Stimulated activated CD4-positive, alpha-beta T cell treated with anti-CD3 and anti-CD28 coated beads, Interleukin-4, amount 100 ng/mL, for 48 hours (primary cell): Measurements from ENCODE around the gene CLIP2.
A peak's percentile ranks its signal among the peaks of the same experiment; 100 is the strongest.
"Not testable (repeated sequence)": the region's sequence is repeated elsewhere in the genome, so short reads cannot be mapped to it uniquely, and the experiment has no call there.

ENCODE experiments used
- DNase-seq, 2 donors: peaks; one replicate each; pipeline ENCODE4 v3.0.0-alpha.2; 2020; ENCODE audit warnings: low read depth in 2 of 2

Gene CLIP2

GRCh38 chr7:74403521-74404387 lies 114.5 kb downstream of the CLIP2 start:
- DNase-seq = no peak

GRCh38 chr7:74404388-74404700 lies 115.1 kb downstream of the CLIP2 start:
- no peak for DNase-seq

GRCh38 chr7:74404741-74405140 lies 115.5 kb downstream of the CLIP2 start:
- DNase-seq = no peak

GRCh38 chr7:74405191-74405898 lies 116.1 kb downstream of the CLIP2 start:
- peak in 1 of 2 donors; percentile 7 for DNase-seq

- DNase-seq = no peak
These were observed 116.8 kb downstream of the CLIP2 start for GRCh38 chr7:74405899-74406512.

GRCh38 chr7:74407958-74408357 lies 118.8 kb downstream of the CLIP2 start:
- no peak for DNase-seq

GRCh38 chr7:74409571-74409970 lies 120.4 kb downstream of the CLIP2 start:
- DNase-seq = no peak

- no peak for DNase-seq
These were observed 121.6 kb downstream of the CLIP2 start for GRCh38 chr7:74410772-74411171.

- DNase-seq = not testable (repeated sequence)
These were observed 122.4 kb downstream of the CLIP2 start for GRCh38 chr7:74411571-74411970.

- no peak for DNase-seq
These were observed 122.8 kb downstream of the CLIP2 start for GRCh38 chr7:74412056-74412455.

GRCh38 chr7:74412603-74413002 lies 123.4 kb downstream of the CLIP2 start:
- DNase-seq = no peak

GRCh38 chr7:74414595-74415333 lies 125.6 kb downstream of the CLIP2 start:
- DNase-seq = not testable (repeated sequence)

- peak; percentile 19 to 41 for DNase-seq
These were observed 128.3 kb downstream of the CLIP2 start for GRCh38 chr7:74417419-74417971.

- no peak for DNase-seq
These were observed 128.9 kb downstream of the CLIP2 start for GRCh38 chr7:74418076-74418475.

GRCh38 chr7:74418538-74418937 lies 129.3 kb downstream of the CLIP2 start:
- no peak for DNase-seq

GRCh38 chr7:74419232-74419631 lies 130.0 kb downstream of the CLIP2 start:
- not testable (repeated sequence) for DNase-seq

- DNase-seq = no peak
These were observed 130.8 kb downstream of the CLIP2 start for GRCh38 chr7:74420006-74420405.

GRCh38 chr7:74424291-74424880 lies 135.2 kb downstream of the CLIP2 start:
- no peak for DNase-seq

- DNase-seq = no peak
These were observed 138.8 kb downstream of the CLIP2 start for GRCh38 chr7:74428023-74428422.

GRCh38 chr7:74429153-74429747 lies 140.0 kb downstream of the CLIP2 start:
- no peak for DNase-seq

- DNase-seq = not testable (repeated sequence)
These were observed 141.2 kb downstream of the CLIP2 start for GRCh38 chr7:74430409-74430808.
